Peyer's patch (tissue), 4 donors: ENCODE results near the gene ZG16B. TPM values are rescaled to one million over a fixed set of nuclear protein-coding genes. Genes with fewer than 3 reads are reported as not detected.

ENCODE experiments used
- DNase-seq, 3 donors: peaks; one replicate each; pipeline ENCODE4 v3.0.0-alpha.2; 2017 to 2019
- H3K27ac ChIP-seq, 4 donors: fragments of 200-600 bp; sonication (generic); one replicate each; pipeline ENCODE4 v1.5.1; 2016 to 2019
- H3K27me3 ChIP-seq, 2 donors: fragments of 200-600 bp; sonication (generic); one replicate each; pipeline ENCODE4 v1.5.1; 2019
- H3K36me3 ChIP-seq, 3 donors: fragments of 200-600 bp; sonication (generic); one replicate each; pipeline ENCODE4 v1.5.1; 2016 to 2019
- H3K4me1 ChIP-seq, 4 donors: fragments of 200-600 bp; sonication (generic); one replicate each; pipeline ENCODE4 v1.5.1; 2016 to 2019
- H3K4me3 ChIP-seq, 4 donors: fragments of 200-600 bp; sonication (generic); 1 replicate in 3 of 4; 2 replicates in 1 of 4; pipeline ENCODE4 v1.5.1; 2016 to 2019; ENCODE audit warnings: mild to moderate bottlenecking in 1 of 4
- H3K9me3 ChIP-seq, 4 donors: fragments of 200-600 bp; sonication (generic); one replicate each; pipeline ENCODE4 v1.5.1; 2016 to 2019; ENCODE audit warnings: mild to moderate bottlenecking in 1 of 4
- POLR2A ChIP-seq, 2 donors: fragments of 450-650 bp; IDR thresholded peaks; one replicate each; pipeline ENCODE4 v1.5.1; 2017; ENCODE audit warnings: antibody characterized with exemption in 2 of 2, mild to moderate bottlenecking in 2 of 2, moderate library complexity in 2 of 2
- total RNA-seq, 4 donors: library from RNA; depleted of rRNA; stranded (reverse); fragments of >200 nt; gene quantifications; one replicate each; pipeline ENCODE4 v1.1.0, GENCODE V29; 2016
- TF ChIP-seq, protein P1 (sequence below), 6 experiments: fragments of 450-650 bp in 4 of 6; fragments of 200-600 bp in 2 of 6; sonication (generic) in 1 of 6; IDR thresholded peaks; one replicate each; pipeline ENCODE4 v1.5.1; 2017 to 2019; ENCODE audit warnings: antibody characterized with exemption in 6 of 6, mild to moderate bottlenecking in 3 of 6, moderate library complexity in 1 of 6

The ZG16B gene
- total RNA-seq: 10 to 100 TPM in 1 of 4 donors, 1 to 10 TPM in 3; 2.5 to 13.0 (median 5.5) TPM

DNA sequence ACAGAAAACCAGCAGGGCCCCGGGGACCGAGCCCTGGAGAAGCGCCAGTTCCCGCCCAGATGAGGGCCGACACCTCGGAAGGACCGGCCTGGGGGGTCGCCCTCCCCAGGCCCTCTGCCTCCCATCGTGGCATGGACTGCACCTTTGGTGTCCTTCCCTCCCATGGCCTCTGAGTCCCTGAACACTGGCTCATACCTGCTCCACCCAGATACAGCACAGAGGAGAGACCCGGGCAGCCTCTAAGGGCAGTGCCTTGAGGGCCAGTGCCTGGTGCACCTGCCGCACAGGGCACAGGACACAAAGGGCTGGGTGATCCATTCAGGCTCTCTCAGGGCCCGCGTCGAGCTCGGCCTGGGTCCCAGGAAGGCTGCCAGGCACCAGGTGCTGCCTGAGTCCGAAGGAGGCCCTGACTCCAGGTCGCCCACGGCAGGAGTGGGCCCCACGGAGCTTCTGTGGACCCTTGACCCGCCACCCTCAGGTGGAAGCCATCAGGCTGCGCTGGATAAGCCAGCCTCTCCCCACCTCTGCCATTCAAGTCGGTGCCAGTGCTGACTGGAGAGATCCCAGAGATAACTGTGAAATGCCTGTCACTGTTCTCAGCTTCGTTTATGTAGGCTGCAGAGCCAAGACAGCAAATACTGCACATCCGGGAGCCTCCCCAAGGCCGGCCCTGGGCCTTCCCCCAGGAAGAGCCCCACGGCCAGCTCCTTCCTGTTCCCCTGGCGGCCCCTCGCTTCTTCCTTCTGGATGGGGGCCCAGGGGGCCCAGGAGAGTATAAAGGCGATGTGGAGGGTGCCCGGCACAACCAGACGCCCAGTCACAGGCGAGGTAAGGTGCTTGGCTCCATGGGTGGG, at the start of gene ZG16B:
TSS of gene ZG16B (plus strand) at position 803 of the 854 bp plus-strand sequence. CDS start 139 bp downstream, outside the sequence.
- no peaks in the 10 kb centered on the region for H3K4me1 ChIP-seq
- DNase-seq: peak in 1 of 3 donors; percentile 59
- TF ChIP-seq, protein P1, sequence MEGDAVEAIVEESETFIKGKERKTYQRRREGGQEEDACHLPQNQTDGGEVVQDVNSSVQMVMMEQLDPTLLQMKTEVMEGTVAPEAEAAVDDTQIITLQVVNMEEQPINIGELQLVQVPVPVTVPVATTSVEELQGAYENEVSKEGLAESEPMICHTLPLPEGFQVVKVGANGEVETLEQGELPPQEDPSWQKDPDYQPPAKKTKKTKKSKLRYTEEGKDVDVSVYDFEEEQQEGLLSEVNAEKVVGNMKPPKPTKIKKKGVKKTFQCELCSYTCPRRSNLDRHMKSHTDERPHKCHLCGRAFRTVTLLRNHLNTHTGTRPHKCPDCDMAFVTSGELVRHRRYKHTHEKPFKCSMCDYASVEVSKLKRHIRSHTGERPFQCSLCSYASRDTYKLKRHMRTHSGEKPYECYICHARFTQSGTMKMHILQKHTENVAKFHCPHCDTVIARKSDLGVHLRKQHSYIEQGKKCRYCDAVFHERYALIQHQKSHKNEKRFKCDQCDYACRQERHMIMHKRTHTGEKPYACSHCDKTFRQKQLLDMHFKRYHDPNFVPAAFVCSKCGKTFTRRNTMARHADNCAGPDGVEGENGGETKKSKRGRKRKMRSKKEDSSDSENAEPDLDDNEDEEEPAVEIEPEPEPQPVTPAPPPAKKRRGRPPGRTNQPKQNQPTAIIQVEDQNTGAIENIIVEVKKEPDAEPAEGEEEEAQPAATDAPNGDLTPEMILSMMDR (IDR thresholded peaks at IDR 0.05): no peak
- TF ChIP-seq POLR2A (IDR thresholded peaks at IDR 0.05): no peak
- H3K27me3 ChIP-seq: no peaks in the 10 kb centered on the region
- H3K36me3 ChIP-seq: no peaks in the 10 kb centered on the region
- peak within 1 kb of the TSS in 1 of 4 donors; percentile 2 for H3K4me3 ChIP-seq
- peak within 1 kb of the TSS in 3 of 4 donors; percentile 42 to 70 (median 52) for H3K27ac ChIP-seq
- no peaks in the 10 kb centered on the region for H3K9me3 ChIP-seq

GRCh38 chr16:2782583-2783351, 47.3 kb upstream of the ZG16B start:
- H3K27me3 ChIP-seq: peaks cover 0 to 8% of the 10 kb centered on the region in 2 donors
- H3K9me3 ChIP-seq: no peaks in the 10 kb centered on the region
- no peak overlapping the region for H3K4me3 ChIP-seq
- TF ChIP-seq, protein P1 (IDR thresholded peaks at IDR 0.05): no peak
- no peak for TF ChIP-seq POLR2A (IDR thresholded peaks at IDR 0.05)
- peaks cover 0 to 28% (median 18%) of the 10 kb centered on the region in 4 donors for H3K4me1 ChIP-seq
- DNase-seq: peak in 2 of 3 donors; percentile 36 to 40
- no peaks in the 10 kb centered on the region for H3K36me3 ChIP-seq
- H3K27ac ChIP-seq: no peak overlapping the region

- peaks cover 0 to 21% (median 11%) of the 10 kb centered on the region in 4 donors for H3K4me1 ChIP-seq
- no peak overlapping the region for H3K4me3 ChIP-seq
- H3K27me3 ChIP-seq: peaks cover 0 to 8% of the 10 kb centered on the region in 2 donors
- H3K9me3 ChIP-seq: no peaks in the 10 kb centered on the region
- H3K27ac ChIP-seq: no peak overlapping the region
- no peaks in the 10 kb centered on the region for H3K36me3 ChIP-seq
- TF ChIP-seq, protein P1 (IDR thresholded peaks at IDR 0.05): no peak
- TF ChIP-seq POLR2A (IDR thresholded peaks at IDR 0.05): no peak
- DNase-seq: peak in 2 of 3 donors; percentile 15 to 28
Measured at GRCh38 chr16:2783581-2784357, 46.3 kb upstream of the ZG16B start.

DNA sequence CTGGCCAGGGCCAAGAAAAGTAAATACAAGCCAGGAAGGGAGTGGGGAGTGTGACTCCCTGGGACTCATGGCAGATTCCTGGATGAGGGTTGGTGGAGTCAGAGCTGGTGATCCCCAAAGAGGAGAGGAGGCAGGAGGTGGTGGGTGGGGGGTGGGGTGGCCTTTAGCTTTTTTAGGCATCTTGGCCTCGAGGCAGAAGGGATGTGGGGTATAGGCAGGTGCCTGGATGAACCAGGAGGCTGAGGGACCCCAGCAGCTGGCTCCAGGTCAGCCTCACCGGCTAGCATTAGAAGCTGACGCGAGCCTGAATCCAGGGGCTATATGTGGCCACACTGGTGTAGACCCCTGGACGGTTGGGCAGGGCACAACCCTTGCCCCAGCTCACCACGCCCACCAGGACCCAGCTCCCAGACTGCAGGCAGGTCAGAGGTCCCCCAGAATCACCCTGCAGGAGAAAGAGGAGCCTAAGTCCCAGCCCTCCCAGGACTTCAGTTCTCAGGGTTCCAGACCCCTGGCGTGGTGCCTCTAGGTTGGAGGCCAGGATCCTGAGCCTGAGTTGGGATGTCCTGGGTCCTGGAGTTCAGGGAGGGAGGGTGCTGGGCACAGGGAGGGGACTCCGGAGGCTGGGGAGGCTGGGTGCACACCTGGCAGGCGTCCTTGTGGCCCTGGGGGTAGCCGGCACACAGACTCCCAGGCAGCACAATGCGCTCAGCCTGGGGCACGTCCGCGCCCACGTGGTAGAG, 45.6 kb upstream of the ZG16B start:
- peak overlapping the region; percentile 27 to 59 (median 52) for H3K4me3 ChIP-seq
- H3K27ac ChIP-seq: peak overlapping the region in 1 of 4 donors; percentile 55
- H3K36me3 ChIP-seq: no peaks in the 10 kb centered on the region
- DNase-seq: peak in 2 of 3 donors; percentile 39 to 44
- peaks cover 0 to 8% of the 10 kb centered on the region in 2 donors for H3K27me3 ChIP-seq
- TF ChIP-seq POLR2A (IDR thresholded peaks at IDR 0.05): no peak
- TF ChIP-seq, protein P1 (IDR thresholded peaks at IDR 0.05): no peak
- H3K9me3 ChIP-seq: no peaks in the 10 kb centered on the region
- H3K4me1 ChIP-seq: peaks cover 0 to 21% (median 10%) of the 10 kb centered on the region in 4 donors
